ENCODE data around the gene FLRT1.
"Not testable (repeated sequence)": the region's sequence is repeated elsewhere in the genome, so short reads cannot be mapped to it uniquely, and the experiment has no call there.

Gene FLRT1

DNA sequence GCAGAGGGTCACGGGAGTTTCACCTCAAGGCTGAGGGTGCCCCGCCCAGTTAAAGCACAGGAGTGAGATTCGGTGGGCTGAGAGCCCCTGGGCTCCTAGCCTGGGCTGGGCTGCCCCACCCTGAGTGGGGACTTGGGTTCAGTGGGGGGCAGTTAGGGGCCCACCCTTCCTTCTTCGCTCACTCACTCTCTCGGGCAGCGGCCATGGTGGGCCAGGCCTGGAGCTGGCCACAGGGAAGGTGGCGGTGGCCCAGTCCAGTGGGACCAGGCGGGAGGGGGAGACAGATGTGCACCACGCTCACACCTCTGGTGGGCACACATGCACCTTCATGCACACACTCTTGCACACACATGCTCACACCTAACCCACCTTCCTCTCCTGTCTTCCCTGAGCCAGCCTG lies 6.1 kb downstream of the FLRT1 start:
- H3K27ac ChIP-seq, result no peak overlapping the region
- no peaks in the 10 kb centered on the region for H3K9me3 ChIP-seq (ENCODE audit: severe bottlenecking)
- DNase-seq, result no peak
- TF ChIP-seq, protein P1, sequence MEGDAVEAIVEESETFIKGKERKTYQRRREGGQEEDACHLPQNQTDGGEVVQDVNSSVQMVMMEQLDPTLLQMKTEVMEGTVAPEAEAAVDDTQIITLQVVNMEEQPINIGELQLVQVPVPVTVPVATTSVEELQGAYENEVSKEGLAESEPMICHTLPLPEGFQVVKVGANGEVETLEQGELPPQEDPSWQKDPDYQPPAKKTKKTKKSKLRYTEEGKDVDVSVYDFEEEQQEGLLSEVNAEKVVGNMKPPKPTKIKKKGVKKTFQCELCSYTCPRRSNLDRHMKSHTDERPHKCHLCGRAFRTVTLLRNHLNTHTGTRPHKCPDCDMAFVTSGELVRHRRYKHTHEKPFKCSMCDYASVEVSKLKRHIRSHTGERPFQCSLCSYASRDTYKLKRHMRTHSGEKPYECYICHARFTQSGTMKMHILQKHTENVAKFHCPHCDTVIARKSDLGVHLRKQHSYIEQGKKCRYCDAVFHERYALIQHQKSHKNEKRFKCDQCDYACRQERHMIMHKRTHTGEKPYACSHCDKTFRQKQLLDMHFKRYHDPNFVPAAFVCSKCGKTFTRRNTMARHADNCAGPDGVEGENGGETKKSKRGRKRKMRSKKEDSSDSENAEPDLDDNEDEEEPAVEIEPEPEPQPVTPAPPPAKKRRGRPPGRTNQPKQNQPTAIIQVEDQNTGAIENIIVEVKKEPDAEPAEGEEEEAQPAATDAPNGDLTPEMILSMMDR (IDR thresholded peaks at IDR 0.05; ENCODE audit: low read depth, low read length), result no peak
- H3K27me3 ChIP-seq (ENCODE audit: insufficient read depth, low read depth, severe bottlenecking), result no peaks in the 10 kb centered on the region
- no peak overlapping the region for H3K4me3 ChIP-seq (ENCODE audit: low read depth, low read length)
- H3K36me3 ChIP-seq, result 0 out of 2 replicates have a peak, but pooled peaks cover 2% of the 10 kb centered on the region

DNA sequence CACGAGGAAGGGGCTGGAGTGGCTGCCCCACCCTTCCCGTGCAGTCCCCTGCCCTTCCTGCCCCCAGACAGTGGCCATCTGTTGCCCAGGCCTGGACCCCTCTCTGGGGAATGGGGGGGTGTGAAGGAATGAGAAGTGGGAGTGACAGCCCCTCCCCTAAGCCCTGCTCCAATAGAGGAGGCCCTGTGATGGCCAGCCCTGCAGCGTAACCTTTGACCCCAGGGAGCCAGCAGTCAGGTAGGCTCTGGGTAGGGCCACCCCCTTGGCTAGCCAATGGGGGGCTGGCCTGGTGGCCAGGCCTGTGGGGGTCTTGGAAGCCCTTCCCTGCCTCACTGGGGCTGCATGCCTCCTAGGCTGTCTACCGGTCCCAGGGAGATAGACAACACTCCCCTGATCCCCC lies 6.6 kb downstream of the FLRT1 start:
- no peak for DNase-seq
- TF ChIP-seq, protein P1 (IDR thresholded peaks at IDR 0.05; ENCODE audit: low read depth, low read length), result no peak
- Histone ChIP-seq H3K27ac (no peak overlapping the region), H3K27me3 (ENCODE audit: insufficient read depth, low read depth, severe bottlenecking) (no peaks in the 10 kb centered on the region), H3K4me3 (ENCODE audit: low read depth, low read length) (no peak overlapping the region), H3K36me3 (0 out of 2 replicates have a peak, but pooled peaks cover 2% of the 10 kb centered on the region), H3K9me3 (ENCODE audit: severe bottlenecking) (no peaks in the 10 kb centered on the region)

DNA sequence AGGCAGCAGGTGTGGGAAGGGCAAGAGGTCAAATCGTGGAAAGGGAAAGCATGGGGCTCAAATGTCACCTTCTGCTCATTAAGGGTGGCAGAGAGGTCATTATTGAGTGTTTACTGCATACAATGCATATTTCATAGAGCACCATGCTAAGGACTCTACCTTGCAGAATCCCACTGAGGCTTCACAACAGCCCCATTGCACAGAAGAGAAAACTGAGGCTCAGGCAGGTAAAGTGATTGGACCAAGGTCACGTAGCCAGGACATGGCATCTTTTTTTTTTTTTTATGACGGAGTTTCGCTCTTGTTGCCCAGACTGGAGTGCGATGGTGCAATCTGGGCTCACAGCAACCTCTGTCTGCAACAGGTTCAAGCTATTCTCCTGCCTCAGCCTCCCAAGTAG lies 7.8 kb downstream of the FLRT1 start:
- Histone ChIP-seq H3K9me3 (ENCODE audit: severe bottlenecking) (no peaks in the 10 kb centered on the region), H3K27ac (no peak overlapping the region), H3K4me3 (ENCODE audit: low read depth, low read length) (no peak overlapping the region), H3K27me3 (ENCODE audit: insufficient read depth, low read depth, severe bottlenecking) (no peaks in the 10 kb centered on the region), H3K36me3 (0 out of 2 replicates have a peak, but pooled peaks cover 2% of the 10 kb centered on the region)
- DNase-seq, result no peak
- TF ChIP-seq, protein P1 (IDR thresholded peaks at IDR 0.05; ENCODE audit: low read depth, low read length), result no peak

DNA sequence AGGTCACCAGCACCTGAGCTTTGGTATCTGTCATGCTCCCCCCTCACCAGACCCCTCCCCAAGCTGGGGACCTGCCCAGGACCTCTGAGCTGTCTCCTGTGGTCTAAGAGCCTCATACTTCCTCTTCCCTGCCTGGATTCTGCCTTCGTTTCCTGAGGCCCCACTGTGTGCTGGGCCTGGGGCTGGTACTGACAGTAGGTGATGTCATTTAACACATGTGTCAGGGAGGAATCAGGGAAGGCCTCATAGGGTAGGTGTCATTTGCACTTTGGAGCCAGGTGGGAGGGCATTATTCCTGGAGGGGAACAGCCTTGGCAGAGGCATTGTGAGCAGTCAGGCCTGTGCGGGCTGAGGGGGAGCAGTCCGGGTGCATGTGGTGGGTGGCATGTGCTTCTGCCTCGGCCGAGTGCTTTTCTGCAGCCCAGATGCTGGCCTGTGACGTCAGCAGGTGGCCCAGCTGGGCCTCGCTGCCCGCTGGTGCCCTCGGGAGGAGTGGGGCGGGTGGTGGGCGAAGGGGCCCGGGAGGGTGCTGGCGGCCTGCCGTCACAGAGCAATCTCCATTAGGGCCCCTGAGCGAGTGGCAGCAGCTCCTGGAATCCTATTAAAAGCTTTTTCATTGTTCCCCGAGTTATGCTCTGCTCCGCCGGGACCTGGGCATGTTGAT lies 9.1 kb downstream of the FLRT1 start:
- DNase-seq, result no peak
- Histone ChIP-seq H3K27me3 (ENCODE audit: insufficient read depth, low read depth, severe bottlenecking) (no peaks in the 10 kb centered on the region), H3K27ac (no peak overlapping the region), H3K9me3 (ENCODE audit: severe bottlenecking) (no peaks in the 10 kb centered on the region), H3K36me3 (0 out of 2 replicates have a peak, but pooled peaks cover 2% of the 10 kb centered on the region), H3K4me3 (ENCODE audit: low read depth, low read length) (no peak overlapping the region)
- TF ChIP-seq, protein P1 (IDR thresholded peaks at IDR 0.05; ENCODE audit: low read depth, low read length), result no peak

DNA sequence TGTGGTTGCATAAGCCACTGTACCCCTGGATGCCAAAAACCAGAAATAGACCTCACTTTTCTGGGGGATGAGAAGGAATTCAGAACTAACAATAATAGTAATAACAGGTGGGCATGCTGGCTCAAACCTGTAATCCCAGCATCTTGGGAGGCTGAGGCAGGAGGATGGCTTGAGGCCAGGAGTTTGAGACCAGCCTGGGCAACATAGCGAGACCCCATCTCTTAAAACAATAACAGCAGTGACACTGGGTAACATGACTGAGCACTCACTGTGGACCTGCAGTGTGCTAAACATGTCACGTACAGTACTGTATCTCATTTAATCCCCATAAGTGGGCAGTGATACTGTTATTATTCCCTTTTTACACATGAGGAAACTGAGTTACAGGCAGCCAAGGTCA lies 10.0 kb downstream of the FLRT1 start:
- Histone ChIP-seq H3K9me3 (ENCODE audit: severe bottlenecking) (no peaks in the 10 kb centered on the region), H3K36me3 (0 out of 2 replicates have a peak, but pooled peaks cover 2% of the 10 kb centered on the region), H3K4me3 (ENCODE audit: low read depth, low read length) (no peak overlapping the region), H3K27me3 (ENCODE audit: insufficient read depth, low read depth, severe bottlenecking) (no peaks in the 10 kb centered on the region), H3K27ac (no peak overlapping the region)
- TF ChIP-seq, protein P1 (IDR thresholded peaks at IDR 0.05; ENCODE audit: low read depth, low read length), result no peak
- DNase-seq, result no peak

DNA sequence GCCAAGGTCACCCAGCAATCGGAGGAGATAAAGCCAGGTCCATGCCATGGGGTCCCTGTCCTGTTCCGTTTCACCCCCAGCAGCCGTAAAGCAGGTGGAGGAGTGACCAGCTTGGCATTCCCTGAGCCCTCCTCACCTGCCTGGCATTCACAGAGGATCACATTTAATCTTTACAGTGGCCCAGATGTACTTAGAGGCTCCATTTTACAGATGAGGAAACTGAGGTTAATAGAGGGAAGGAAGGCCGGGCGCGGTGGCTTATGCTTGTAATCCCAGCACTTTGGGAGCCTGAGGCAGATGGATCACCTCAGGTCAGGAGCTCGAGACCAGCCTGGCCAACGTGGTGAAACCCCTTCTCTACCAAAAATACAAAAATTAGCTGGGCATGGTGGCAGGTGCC lies 11.6 kb downstream of the FLRT1 start:
- not testable (repeated sequence) for DNase-seq; H3K9me3 ChIP-seq (ENCODE audit: severe bottlenecking)

More for the DNA sequence above, 11.6 kb downstream of the FLRT1 start:
- H3K27me3 ChIP-seq (ENCODE audit: insufficient read depth, low read depth, severe bottlenecking); H3K36me3 ChIP-seq; H3K4me3 ChIP-seq (ENCODE audit: low read depth, low read length): not testable (repeated sequence)
- H3K27ac ChIP-seq, result peak overlapping the region; percentile 73; the same call in 1 of the 2 replicates
